ENCODE results near the gene HOXB7.

Gene HOXB7

DNA sequence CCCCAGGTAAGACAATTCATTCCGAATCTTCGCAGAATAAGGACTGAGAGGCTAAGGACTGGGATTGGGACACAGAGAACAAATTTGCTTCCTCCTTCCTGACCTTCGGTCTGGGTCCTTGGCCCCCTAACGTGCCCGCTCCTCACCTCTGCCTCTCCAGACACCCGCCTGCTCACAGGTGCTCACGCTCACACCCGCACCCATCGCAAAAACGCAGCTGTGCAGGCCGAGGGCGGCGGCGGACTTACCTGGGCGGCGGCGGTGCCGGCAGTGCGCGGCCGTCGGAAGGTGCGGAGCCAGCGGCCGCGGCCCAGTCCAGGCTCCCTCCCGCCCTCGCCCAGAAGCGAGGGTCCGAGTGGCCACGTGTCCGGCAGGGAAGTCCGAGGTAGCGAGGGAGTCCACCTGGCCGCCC, 22.5 kb upstream of the HOXB7 start:
- no peak overlapping the region for H3K9ac ChIP-seq (ENCODE audit: low read length)
- no peaks in the 10 kb centered on the region for H3K36me3 ChIP-seq (ENCODE audit: insufficient read depth, low read length)
- no peak overlapping the region for H3K4me3 ChIP-seq (ENCODE audit: low read depth in 1 of 2, low read length in 2 of 2)
- peaks cover 5% of the 10 kb centered on the region for H3K9me3 ChIP-seq (ENCODE audit: low read length)
- H3K27me3 ChIP-seq (ENCODE audit: control insufficient read depth in 1 of 2, insufficient read depth in 2 of 2, low read length in 2 of 2), result peaks cover 80 to 97% of the 10 kb centered on the region in 2 donors
- H3K27ac ChIP-seq (ENCODE audit: low read depth, low read length), result no peak overlapping the region
- H3K4me1 ChIP-seq (ENCODE audit: insufficient read depth, low read length), result peaks cover 5% of the 10 kb centered on the region

- H3K9me3 ChIP-seq (ENCODE audit: low read length), result peaks cover 5% of the 10 kb centered on the region
- no peak overlapping the region for H3K9ac ChIP-seq (ENCODE audit: low read length)
- peaks cover 5% of the 10 kb centered on the region for H3K4me1 ChIP-seq (ENCODE audit: insufficient read depth, low read length)
- no peaks in the 10 kb centered on the region for H3K36me3 ChIP-seq (ENCODE audit: insufficient read depth, low read length)
- H3K27me3 ChIP-seq (ENCODE audit: control insufficient read depth in 1 of 2, insufficient read depth in 2 of 2, low read length in 2 of 2), result peaks cover 81 to 98% of the 10 kb centered on the region in 2 donors
- no peak overlapping the region for H3K27ac ChIP-seq (ENCODE audit: low read depth, low read length)
- H3K4me3 ChIP-seq (ENCODE audit: low read depth in 1 of 2, low read length in 2 of 2), result no peak overlapping the region
Measured at GRCh38 chr17:48632579-48633265, 21.9 kb upstream of the HOXB7 start.

DNA sequence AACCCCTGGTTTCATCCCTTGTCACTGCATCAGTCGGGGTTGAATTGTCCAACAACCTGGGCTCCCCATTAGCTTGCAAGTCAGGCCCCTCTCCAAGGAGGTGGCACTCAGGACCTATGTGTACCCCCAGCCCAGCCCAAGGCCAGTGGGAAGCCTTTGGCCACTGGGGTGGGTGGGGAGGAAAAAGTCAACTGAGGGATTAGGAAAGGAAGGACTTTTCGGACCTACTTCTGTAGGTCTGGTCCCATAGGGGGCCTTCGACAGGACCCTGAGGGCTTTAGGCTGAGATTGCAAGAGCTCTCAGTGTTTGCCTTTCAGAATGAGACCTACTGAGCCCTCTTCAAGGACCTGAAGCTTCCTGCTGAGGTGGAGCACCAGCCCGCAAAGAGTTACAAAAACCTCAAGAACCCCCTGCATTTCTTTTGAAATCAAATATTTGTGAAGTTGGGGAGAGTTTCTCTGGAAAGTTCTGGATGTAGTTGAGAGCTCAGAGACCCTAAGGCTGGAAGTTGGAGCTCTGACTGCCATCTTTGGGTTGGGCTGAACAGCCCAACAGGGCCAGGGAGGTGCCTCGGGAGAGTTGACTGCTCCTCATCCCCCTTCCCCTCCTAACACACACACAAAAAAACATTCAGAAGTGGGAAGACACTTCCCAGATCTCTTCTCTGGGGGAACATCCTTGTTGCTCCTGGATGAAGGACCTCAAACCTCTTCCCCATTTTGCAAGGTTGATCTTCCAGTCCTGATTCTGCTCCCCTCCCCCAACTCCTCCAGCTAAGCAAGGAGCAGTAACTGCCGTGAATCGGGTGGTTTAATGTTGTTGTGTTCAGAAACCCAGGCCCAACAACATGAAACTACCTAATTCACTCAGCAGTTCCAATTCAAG, 21.1 kb upstream of the HOXB7 start:
- Histone ChIP-seq H3K4me1 (ENCODE audit: insufficient read depth, low read length) (peaks cover 5% of the 10 kb centered on the region), H3K27me3 (ENCODE audit: control insufficient read depth in 1 of 2, insufficient read depth in 2 of 2, low read length in 2 of 2) (peaks cover 81 to 98% of the 10 kb centered on the region in 2 donors), H3K4me3 (ENCODE audit: low read depth in 1 of 2, low read length in 2 of 2) (no peak overlapping the region), H3K27ac (ENCODE audit: low read depth, low read length) (no peak overlapping the region), H3K9me3 (ENCODE audit: low read length) (peaks cover 5% of the 10 kb centered on the region), H3K9ac (ENCODE audit: low read length) (no peak overlapping the region), H3K36me3 (ENCODE audit: insufficient read depth, low read length) (no peaks in the 10 kb centered on the region)

DNA sequence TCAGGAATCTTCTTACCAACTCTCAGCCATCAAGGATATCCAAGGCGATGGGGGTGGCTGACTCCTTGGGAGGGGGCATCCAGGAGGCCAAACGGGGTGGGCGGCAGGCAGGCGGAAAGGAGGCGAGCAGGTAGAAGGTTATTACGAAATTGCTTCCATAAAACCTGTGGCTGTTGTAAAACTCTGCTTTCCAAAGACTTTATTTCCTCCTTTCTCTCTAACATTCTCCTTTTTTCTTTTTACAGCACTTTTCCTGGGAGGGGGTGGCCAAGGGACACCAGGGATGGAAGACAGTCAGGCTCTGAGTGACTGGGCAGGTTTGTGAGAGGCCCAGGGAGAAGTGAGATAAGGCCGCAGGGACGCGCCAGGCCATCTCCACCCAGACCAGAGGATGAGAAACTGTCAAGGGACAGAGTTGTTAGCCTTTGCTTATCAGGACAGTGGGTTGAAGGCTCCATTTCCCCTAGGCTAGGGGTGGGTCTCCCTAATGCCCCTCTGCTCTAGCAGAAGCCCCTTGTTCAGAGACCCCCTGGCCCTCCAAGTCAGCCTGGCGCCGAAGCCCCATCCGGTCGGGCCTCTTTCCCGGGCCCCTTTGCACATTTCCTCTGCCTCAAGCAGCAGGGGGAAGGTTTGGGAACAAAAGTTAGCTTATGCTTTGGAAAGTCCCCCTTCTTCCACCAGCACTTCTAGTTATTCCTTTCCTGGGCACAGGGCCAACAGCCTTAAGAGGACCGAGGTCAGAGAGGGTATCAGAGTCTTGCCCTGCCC, 20.3 kb upstream of the HOXB7 start:
- Histone ChIP-seq H3K27me3 (ENCODE audit: control insufficient read depth in 1 of 2, insufficient read depth in 2 of 2, low read length in 2 of 2) (peaks cover 80 to 97% of the 10 kb centered on the region in 2 donors), H3K4me1 (ENCODE audit: insufficient read depth, low read length) (no peaks in the 10 kb centered on the region), H3K4me3 (ENCODE audit: low read depth in 1 of 2, low read length in 2 of 2) (no peak overlapping the region)

GRCh38 chr17:48630009-48630924, 19.4 kb upstream of the HOXB7 start:
- H3K4me3 ChIP-seq (ENCODE audit: low read depth in 1 of 2, low read length in 2 of 2), result no peak overlapping the region
- no peaks in the 10 kb centered on the region for H3K36me3 ChIP-seq (ENCODE audit: insufficient read depth, low read length)
- no peak overlapping the region for H3K9ac ChIP-seq (ENCODE audit: low read length)
- H3K27me3 ChIP-seq (ENCODE audit: control insufficient read depth in 1 of 2, insufficient read depth in 2 of 2, low read length in 2 of 2), result peaks cover 77 to 97% of the 10 kb centered on the region in 2 donors
- peaks cover 5% of the 10 kb centered on the region for H3K9me3 ChIP-seq (ENCODE audit: low read length)
- H3K27ac ChIP-seq (ENCODE audit: low read depth, low read length), result no peak overlapping the region
- H3K4me1 ChIP-seq (ENCODE audit: insufficient read depth, low read length), result no peaks in the 10 kb centered on the region

More for the DNA sequence above, 20.3 kb upstream of the HOXB7 start:
- Histone ChIP-seq H3K9me3 (ENCODE audit: low read length) (peaks cover 5% of the 10 kb centered on the region), H3K36me3 (ENCODE audit: insufficient read depth, low read length) (no peaks in the 10 kb centered on the region), H3K9ac (ENCODE audit: low read length) (no peak overlapping the region), H3K27ac (ENCODE audit: low read depth, low read length) (no peak overlapping the region)

DNA sequence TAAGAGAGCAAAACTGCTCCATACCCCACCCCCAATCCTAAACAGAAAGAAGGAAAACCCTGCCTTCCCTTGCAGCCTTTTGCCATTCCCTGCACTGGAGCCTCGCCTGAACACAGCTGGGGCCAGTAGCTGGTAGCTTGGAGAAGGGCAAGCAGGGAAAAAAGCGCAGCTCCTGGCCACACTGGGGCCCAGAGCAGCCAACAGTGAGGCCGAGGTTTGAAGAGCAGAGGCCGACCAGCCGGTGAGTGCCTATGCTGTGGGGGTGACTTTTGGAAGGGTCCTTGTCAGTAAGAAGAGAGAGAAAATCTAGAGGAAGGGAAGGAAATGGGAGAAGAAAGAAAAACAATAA, 18.6 kb upstream of the HOXB7 start:
- H3K27me3 ChIP-seq (ENCODE audit: control insufficient read depth in 1 of 2, insufficient read depth in 2 of 2, low read length in 2 of 2), result peaks cover 69 to 97% of the 10 kb centered on the region in 2 donors
- no peaks in the 10 kb centered on the region for H3K36me3 ChIP-seq (ENCODE audit: insufficient read depth, low read length)
- H3K27ac ChIP-seq (ENCODE audit: low read depth, low read length), result no peak overlapping the region
- no peak overlapping the region for H3K9ac ChIP-seq (ENCODE audit: low read length)
- no peaks in the 10 kb centered on the region for H3K4me1 ChIP-seq (ENCODE audit: insufficient read depth, low read length)
- no peak overlapping the region for H3K4me3 ChIP-seq (ENCODE audit: low read depth in 1 of 2, low read length in 2 of 2)
- peaks cover 5% of the 10 kb centered on the region for H3K9me3 ChIP-seq (ENCODE audit: low read length)

DNA sequence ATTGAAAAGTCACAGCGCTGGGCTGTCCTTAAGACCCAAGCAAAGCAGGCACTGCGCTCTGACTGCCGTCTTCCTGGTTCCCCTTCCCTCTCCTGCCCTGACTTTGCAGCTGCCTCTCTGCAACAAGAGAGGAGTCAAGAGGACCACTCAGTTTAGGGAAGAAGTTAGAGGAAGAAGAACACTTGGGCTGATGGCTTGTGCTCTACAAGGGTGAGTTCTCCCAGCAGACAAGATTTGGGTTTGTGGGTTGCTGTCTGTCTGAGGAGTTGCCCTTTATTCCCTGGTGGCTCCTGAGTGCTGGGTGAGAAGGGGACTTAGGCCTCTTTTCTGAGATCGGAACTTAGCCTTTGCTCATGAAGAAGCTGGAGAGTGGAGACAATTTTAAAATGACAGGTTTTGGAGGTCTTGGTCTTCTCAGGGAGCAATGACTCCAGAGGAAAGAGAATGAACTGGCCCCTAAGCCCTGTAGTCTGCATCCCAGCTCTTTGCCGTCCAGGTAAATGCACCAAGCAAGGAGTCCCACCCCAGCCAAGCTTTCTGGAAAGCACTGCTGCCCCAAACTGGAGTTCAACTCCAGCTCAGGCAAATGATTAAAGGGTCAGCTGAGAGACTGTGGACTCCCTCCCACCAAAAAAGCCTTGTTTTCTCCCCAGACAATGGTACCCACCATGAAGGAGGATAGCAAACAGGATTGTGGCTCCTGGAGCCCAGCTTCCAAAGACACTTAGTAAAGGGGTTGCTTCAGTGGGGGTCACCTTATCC, 18.0 kb upstream of the HOXB7 start:
- no peak overlapping the region for H3K9ac ChIP-seq (ENCODE audit: low read length)
- peaks cover 5% of the 10 kb centered on the region for H3K9me3 ChIP-seq (ENCODE audit: low read length)
- H3K27me3 ChIP-seq (ENCODE audit: control insufficient read depth in 1 of 2, insufficient read depth in 2 of 2, low read length in 2 of 2), result peaks cover 72 to 97% of the 10 kb centered on the region in 2 donors
- H3K4me3 ChIP-seq (ENCODE audit: low read depth in 1 of 2, low read length in 2 of 2), result no peak overlapping the region
- no peaks in the 10 kb centered on the region for H3K36me3 ChIP-seq (ENCODE audit: insufficient read depth, low read length)
- H3K4me1 ChIP-seq (ENCODE audit: insufficient read depth, low read length), result no peaks in the 10 kb centered on the region
- no peak overlapping the region for H3K27ac ChIP-seq (ENCODE audit: low read depth, low read length)

DNA sequence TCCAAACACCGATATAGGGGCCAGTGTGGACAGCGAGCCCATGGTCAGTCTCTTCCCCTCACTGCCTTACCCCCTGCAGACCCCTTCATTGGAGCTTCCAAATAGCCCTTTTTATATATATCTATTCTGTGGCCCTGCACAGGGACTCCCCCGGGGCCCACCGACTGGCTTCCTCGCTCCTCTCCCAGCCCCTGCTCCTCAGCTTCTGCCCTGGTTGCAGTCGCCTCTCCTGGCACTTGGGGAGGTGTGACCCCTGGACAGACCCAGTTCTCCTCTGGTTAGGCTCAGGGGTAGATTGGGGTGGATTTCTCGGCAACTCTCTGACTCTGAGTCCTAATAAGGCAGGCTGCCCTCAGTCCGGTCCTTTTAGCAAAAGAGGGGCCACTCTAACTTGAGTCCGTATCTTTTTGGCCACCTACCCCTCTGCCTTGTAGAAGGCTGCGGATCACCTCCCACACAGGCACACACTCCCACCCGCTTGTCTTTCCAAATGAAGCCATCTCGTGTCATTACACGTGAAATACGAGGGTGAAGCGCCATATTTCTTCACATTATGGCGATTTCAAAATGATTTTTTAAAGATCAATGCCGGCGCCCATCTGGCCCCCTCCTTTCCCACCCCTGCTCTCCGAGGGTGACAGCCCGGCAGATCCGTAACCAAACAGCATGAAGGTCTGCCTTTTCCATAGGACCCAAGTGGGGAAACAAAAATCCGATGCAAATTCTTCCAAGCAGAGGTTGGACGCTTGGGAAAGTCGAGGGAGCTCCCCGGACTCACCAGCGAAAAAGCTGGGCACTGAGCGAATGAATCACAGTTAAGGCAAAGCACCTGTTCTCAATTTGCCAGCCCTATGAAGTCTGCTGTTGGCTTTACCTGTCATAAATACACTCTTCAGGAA, 17.1 kb upstream of the HOXB7 start:
- no peaks in the 10 kb centered on the region for H3K36me3 ChIP-seq (ENCODE audit: insufficient read depth, low read length)
- no peak overlapping the region for H3K9ac ChIP-seq (ENCODE audit: low read length)
- no peak overlapping the region for H3K27ac ChIP-seq (ENCODE audit: low read depth, low read length)
- H3K4me3 ChIP-seq (ENCODE audit: low read depth in 1 of 2, low read length in 2 of 2), result no peak overlapping the region
- no peaks in the 10 kb centered on the region for H3K4me1 ChIP-seq (ENCODE audit: insufficient read depth, low read length)
- no peaks in the 10 kb centered on the region for H3K9me3 ChIP-seq (ENCODE audit: low read length)
- peaks cover 77 to 97% of the 10 kb centered on the region in 2 donors for H3K27me3 ChIP-seq (ENCODE audit: control insufficient read depth in 1 of 2, insufficient read depth in 2 of 2, low read length in 2 of 2)

DNA sequence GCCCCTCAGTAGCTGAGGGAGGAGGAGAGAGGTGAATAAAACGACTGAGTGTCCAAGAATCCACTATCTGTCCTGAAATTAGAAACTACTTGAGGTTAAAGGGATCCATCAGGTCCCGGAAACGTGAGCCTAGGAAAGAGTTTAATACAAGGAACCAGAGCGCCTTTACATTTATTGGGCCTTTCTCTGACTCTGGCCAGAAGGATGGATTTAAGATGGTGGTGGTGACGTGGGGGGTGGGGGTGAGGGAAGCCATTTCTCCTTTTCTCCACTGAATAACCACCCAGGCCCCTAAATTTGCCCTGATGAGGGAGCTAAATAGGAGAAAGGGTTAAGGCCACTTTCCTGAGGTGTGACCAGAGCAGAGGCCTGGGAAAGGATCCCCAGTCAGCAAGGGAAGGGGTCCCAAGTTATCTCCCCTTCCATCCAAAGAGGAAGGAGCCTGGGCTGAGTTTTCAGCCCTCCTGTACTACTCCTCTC, 16.3 kb upstream of the HOXB7 start:
- peaks cover 77 to 93% of the 10 kb centered on the region in 2 donors for H3K27me3 ChIP-seq (ENCODE audit: control insufficient read depth in 1 of 2, insufficient read depth in 2 of 2, low read length in 2 of 2)
- no peak overlapping the region for H3K9ac ChIP-seq (ENCODE audit: low read length)
- H3K36me3 ChIP-seq (ENCODE audit: insufficient read depth, low read length), result no peaks in the 10 kb centered on the region
- no peak overlapping the region for H3K4me3 ChIP-seq (ENCODE audit: low read depth in 1 of 2, low read length in 2 of 2)
- no peaks in the 10 kb centered on the region for H3K9me3 ChIP-seq (ENCODE audit: low read length)
- no peak overlapping the region for H3K27ac ChIP-seq (ENCODE audit: low read depth, low read length)
- H3K4me1 ChIP-seq (ENCODE audit: insufficient read depth, low read length), result no peaks in the 10 kb centered on the region

Measured in muscle layer of colon (tissue), 2 donors.